ENCODE results near the gene RALGPS1.

The RALGPS1 gene

GRCh38 chr9:127264462-127265219 lies 350.1 kb downstream of the RALGPS1 start, which contains the start of gene GARNL3:
TSS of gene GARNL3 (plus strand) at chr9:127264774. CDS start at chr9:127264878, 104 bp downstream.
- DNase-seq: no peak

- DNase-seq: no peak
Observed at GRCh38 chr9:127267793-127268525, 353.4 kb downstream of the RALGPS1 start.

GRCh38 chr9:127269449-127269848 lies 354.9 kb downstream of the RALGPS1 start:
- DNase-seq: no peak

Measured in cortex of kidney (tissue), 1 donor.